Astrocyte (in vitro differentiated cells and primary cell): ENCODE results near the gene PTOV1. TPM values are rescaled to one million over a fixed set of nuclear protein-coding genes. Genes with fewer than 3 reads are reported as not detected.
A peak's percentile ranks its signal among the peaks of the same experiment; 100 is the strongest.

Experiments used
- DNase-seq: peaks from one replicate; pipeline ENCODE4 v3.0.0-alpha.2; 2010; ENCODE audit warnings: low read depth
- FAIRE-seq: peaks from 2 replicates; lab custom pipeline; 2011; peaks lifted over from hg19 to GRCh38; lab: Jason Lieb, UNC
- H2AFZ ChIP-seq: 2 replicates; pipeline ENCODE4 v1.6.0; 2012; ENCODE audit warnings: low read depth, low read length, inconsistent platforms
- H3K27ac ChIP-seq: 2 replicates; pipeline ENCODE4 v1.5.1; 2011; ENCODE audit warnings: low read depth, low read length, inconsistent platforms
- H3K27me3 ChIP-seq: 2 replicates; pipeline ENCODE4 v1.6.0; 2011; ENCODE audit warnings: low read length, inconsistent platforms; ENCODE audit not compliant: insufficient read depth
- H3K36me3 ChIP-seq: 2 replicates; pipeline ENCODE4 v1.5.1; 2011; ENCODE audit warnings: low read length, inconsistent platforms; ENCODE audit not compliant: insufficient read depth
- H3K4me1 ChIP-seq: 2 replicates; pipeline ENCODE4 v1.5.1; 2011; ENCODE audit warnings: low read length, inconsistent platforms; ENCODE audit not compliant: insufficient read depth
- H3K4me2 ChIP-seq: 2 replicates; pipeline ENCODE4 v1.6.0; 2012; ENCODE audit warnings: low read length, inconsistent platforms
- H3K4me3 ChIP-seq: 2 replicates; pipeline ENCODE4 v1.5.1; 2011; ENCODE audit warnings: low read depth, mild to moderate bottlenecking, low read length, inconsistent platforms; ENCODE audit not compliant: insufficient read depth
- H3K79me2 ChIP-seq: 2 replicates; pipeline ENCODE4 v1.6.0; 2012; ENCODE audit warnings: mild to moderate bottlenecking, low read length, inconsistent platforms; ENCODE audit not compliant: insufficient read depth
- H3K9ac ChIP-seq: 2 replicates; pipeline ENCODE4 v1.6.0; 2012; ENCODE audit warnings: mild to moderate bottlenecking, low read length, inconsistent platforms
- H3K9me3 ChIP-seq: 2 replicates; pipeline ENCODE4 v1.5.1; 2012; ENCODE audit warnings: low read depth, mild to moderate bottlenecking, low read length, inconsistent platforms; ENCODE audit not compliant: insufficient read depth
- H4K20me1 ChIP-seq: 2 replicates; pipeline ENCODE4 v1.6.0; 2012; ENCODE audit warnings: low read length, inconsistent platforms; ENCODE audit not compliant: insufficient read depth
- H3K27ac Mint-ChIP-seq: one replicate; pipeline ENCODE4 v1.8.0; 2021; ENCODE audit warnings: mild to moderate bottlenecking, mixed read lengths; ENCODE audit not compliant: unreplicated experiment
- H3K27me3 Mint-ChIP-seq: one replicate; pipeline ENCODE4 v1.8.0; 2021; ENCODE audit warnings: low read depth, mixed read lengths; ENCODE audit not compliant: unreplicated experiment
- H3K36me3 Mint-ChIP-seq: one replicate; pipeline ENCODE4 v1.8.0; 2021; ENCODE audit warnings: low read depth, mixed read lengths; ENCODE audit not compliant: unreplicated experiment
- H3K4me1 Mint-ChIP-seq: one replicate; pipeline ENCODE4 v1.8.0; 2021; ENCODE audit warnings: low read depth, mixed read lengths; ENCODE audit not compliant: unreplicated experiment
- H3K4me3 Mint-ChIP-seq: one replicate; pipeline ENCODE4 v1.8.0; 2021; ENCODE audit warnings: mild to moderate bottlenecking, moderate library complexity, mixed read lengths; ENCODE audit not compliant: unreplicated experiment
- H3K9me3 Mint-ChIP-seq: one replicate; pipeline ENCODE4 v1.8.0; 2021; ENCODE audit warnings: mild to moderate bottlenecking, mixed read lengths; ENCODE audit not compliant: unreplicated experiment
- EZH2 ChIP-seq: IDR thresholded peaks from 2 replicates; pipeline ENCODE4 v1.6.1; 2012; ENCODE audit warnings: mild to moderate bottlenecking, low read length, inconsistent platforms; ENCODE audit not compliant: insufficient read depth
- total RNA-seq: library from RNA; stranded (reverse); gene quantifications from 2 replicates; pipeline ENCODE4 v1.2.1, GENCODE V29; 2021
- TF ChIP-seq, protein P1 (sequence below): IDR thresholded peaks from 2 replicates; pipeline ENCODE4 v1.5.1; 2011; ENCODE audit warnings: low read depth, mild to moderate bottlenecking, inconsistent platforms, low read length, moderate library complexity; ENCODE audit not compliant: insufficient read depth

PTOV1 gene
- total RNA-seq, 1 donor from 2014 or later, result 162 TPM

DNA sequence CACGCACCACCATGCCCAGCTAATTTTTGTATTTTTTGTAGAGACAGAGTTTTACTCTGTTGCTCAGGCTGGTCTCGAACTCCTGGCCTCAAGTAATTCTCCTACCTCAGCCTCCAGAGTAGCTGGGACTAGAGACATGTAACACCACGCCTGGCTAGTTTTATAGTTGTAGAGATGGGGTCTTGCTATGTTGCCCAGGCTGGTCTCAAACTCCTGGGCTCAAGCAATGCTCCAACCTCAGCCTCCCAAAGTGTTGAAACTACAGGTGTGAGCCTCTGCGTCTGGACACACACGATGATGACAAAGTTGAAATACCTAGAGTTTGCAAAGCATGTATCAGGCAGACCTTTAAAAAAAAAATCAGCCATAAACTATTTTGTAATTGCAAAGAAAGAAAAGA is 4.6 kb upstream of the PTOV1 start:
- Histone ChIP-seq H3K9me3 (no peaks in the 10 kb centered on the region), H3K4me1 (peaks cover 11% of the 10 kb centered on the region), H2AFZ (no peak overlapping the region), H3K36me3 (no peaks in the 10 kb centered on the region), H3K4me2 (no peak overlapping the region), H4K20me1 (peaks cover 16% of the 10 kb centered on the region), H3K27ac (no peak overlapping the region), H3K79me2 (peaks cover 9% of the 10 kb centered on the region), H3K4me3 (no peak overlapping the region), H3K27me3 (no peaks in the 10 kb centered on the region), H3K9ac (no peak overlapping the region)
- H3K9me3 Mint-ChIP-seq, result peaks cover 10% of the 10 kb centered on the region
- FAIRE-seq (no peak), DNase-seq (no peak)
- H3K4me3 Mint-ChIP-seq, result no peak overlapping the region
- H3K27me3 Mint-ChIP-seq, result no peaks in the 10 kb centered on the region
- peaks cover 14% of the 10 kb centered on the region for H3K4me1 Mint-ChIP-seq
- TF ChIP-seq, protein P1, sequence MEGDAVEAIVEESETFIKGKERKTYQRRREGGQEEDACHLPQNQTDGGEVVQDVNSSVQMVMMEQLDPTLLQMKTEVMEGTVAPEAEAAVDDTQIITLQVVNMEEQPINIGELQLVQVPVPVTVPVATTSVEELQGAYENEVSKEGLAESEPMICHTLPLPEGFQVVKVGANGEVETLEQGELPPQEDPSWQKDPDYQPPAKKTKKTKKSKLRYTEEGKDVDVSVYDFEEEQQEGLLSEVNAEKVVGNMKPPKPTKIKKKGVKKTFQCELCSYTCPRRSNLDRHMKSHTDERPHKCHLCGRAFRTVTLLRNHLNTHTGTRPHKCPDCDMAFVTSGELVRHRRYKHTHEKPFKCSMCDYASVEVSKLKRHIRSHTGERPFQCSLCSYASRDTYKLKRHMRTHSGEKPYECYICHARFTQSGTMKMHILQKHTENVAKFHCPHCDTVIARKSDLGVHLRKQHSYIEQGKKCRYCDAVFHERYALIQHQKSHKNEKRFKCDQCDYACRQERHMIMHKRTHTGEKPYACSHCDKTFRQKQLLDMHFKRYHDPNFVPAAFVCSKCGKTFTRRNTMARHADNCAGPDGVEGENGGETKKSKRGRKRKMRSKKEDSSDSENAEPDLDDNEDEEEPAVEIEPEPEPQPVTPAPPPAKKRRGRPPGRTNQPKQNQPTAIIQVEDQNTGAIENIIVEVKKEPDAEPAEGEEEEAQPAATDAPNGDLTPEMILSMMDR, result no peak
- no peak for TF ChIP-seq EZH2
- no peak overlapping the region for H3K27ac Mint-ChIP-seq
- H3K36me3 Mint-ChIP-seq, result peaks cover 15% of the 10 kb centered on the region

DNA sequence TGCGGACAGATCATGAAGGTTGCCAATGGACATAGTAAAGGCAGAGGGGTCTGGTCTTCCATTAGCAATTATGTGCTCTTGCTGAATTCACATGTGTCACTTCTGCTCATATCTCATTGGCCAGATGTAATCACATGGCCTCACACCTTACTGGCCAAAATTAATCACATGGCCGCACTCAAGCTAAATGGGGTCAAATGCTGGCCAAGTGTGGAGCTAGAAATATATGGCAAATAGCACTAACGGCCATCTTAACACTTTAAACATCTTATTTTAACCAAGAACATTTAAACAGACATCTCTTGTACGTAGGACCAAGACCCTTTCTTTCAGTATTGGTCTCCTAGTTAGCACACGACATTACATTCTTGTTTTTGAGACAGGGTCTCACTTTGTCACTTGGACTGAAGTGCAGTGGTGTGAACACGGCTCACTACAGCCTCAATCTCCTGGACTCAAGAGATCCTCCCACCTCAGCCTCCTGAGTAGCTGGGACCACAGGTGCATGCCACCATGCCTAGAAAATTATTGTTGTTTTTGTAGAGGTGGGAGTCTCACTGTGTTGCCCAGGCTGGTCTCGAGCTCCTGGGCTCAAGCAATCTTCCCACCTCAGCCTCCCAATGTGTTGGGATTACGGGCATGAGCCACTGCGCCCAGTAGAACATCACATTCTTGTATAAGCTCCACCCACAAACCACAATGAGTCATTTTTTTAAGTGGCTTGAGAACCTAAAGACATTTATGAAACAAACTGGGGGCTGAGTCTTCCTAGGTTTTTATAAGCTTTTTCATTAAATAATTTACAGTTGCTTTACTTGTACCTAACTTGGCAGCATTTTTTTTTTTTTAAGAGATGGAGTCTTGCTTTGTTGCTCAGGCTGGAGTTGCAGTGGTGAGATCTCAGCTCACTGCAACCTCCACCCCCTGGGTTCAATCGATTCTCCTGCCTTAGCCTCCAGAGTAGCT is 2.9 kb upstream of the PTOV1 start:
- Histone ChIP-seq H3K9me3 (no peaks in the 10 kb centered on the region), H3K27me3 (no peaks in the 10 kb centered on the region), H3K4me2 (peak overlapping the region; percentile 36), H3K27ac (peak overlapping the region; percentile 15), H4K20me1 (peaks cover 29% of the 10 kb centered on the region), H3K9ac (no peak overlapping the region), H3K79me2 (peaks cover 23% of the 10 kb centered on the region), H3K4me3 (no peak overlapping the region), H3K36me3 (no peaks in the 10 kb centered on the region), H3K4me1 (peaks cover 23% of the 10 kb centered on the region), H2AFZ (no peak overlapping the region)
- Mint-ChIP-seq H3K36me3 (peaks cover 15% of the 10 kb centered on the region), H3K4me1 (peaks cover 20% of the 10 kb centered on the region), H3K27me3 (no peaks in the 10 kb centered on the region), H3K9me3 (peaks cover 13% of the 10 kb centered on the region), H3K27ac (peak overlapping the region; percentile 92), H3K4me3 (peak overlapping the region; percentile 64)
- no peak for FAIRE-seq
- peak; percentile 91 for DNase-seq
- TF ChIP-seq, protein P1, result no peak
- TF ChIP-seq EZH2, result no peak
